Upper lobe of right lung (tissue), 1 donor: ENCODE data around the gene PEX5. TPM values are rescaled to one million over a fixed set of nuclear protein-coding genes. Genes with fewer than 3 reads are reported as not detected.

Source experiments
- ATAC-seq: fragments of 200-7000 bp; cut with Tn5 transposase; one replicate; pipeline ENCODE4 v1.9.1; 2020; ENCODE audit warnings: mild to moderate bottlenecking, moderate library complexity
- DNase-seq: peaks from one replicate; pipeline ENCODE4 v3.0.0-alpha.2; 2020
- H3K27ac ChIP-seq: fragments of 200-600 bp; one replicate; pipeline ENCODE4 v1.8.0; 2022
- H3K27me3 ChIP-seq: fragments of 200-600 bp; one replicate; pipeline ENCODE4 v1.8.0; 2022; ENCODE audit warnings: mild to moderate bottlenecking
- H3K36me3 ChIP-seq: fragments of 200-600 bp; one replicate; pipeline ENCODE4 v1.8.0; 2022
- H3K4me1 ChIP-seq: fragments of 200-600 bp; one replicate; pipeline ENCODE4 v1.8.0; 2022
- H3K4me3 ChIP-seq: fragments of 200-600 bp; one replicate; pipeline ENCODE4 v1.8.0; 2022; ENCODE audit warnings: mild to moderate bottlenecking
- H3K9me3 ChIP-seq: fragments of 200-600 bp; one replicate; pipeline ENCODE4 v1.8.0; 2022
- CTCF ChIP-seq: fragments of 200-600 bp; IDR thresholded peaks from one replicate; pipeline ENCODE4 v1.8.0; 2022; ENCODE audit warnings: antibody characterized with exemption
- intact Hi-C: fragments of 100-400 bp; cut with DNase I; formaldehyde crosslinking; loops from one replicate; pipeline ENCODE4 v1.11.0; 2022
- total RNA-seq: library from RNA; stranded (reverse); fragmentation: NEBNext Ultra II Directional; extraction: Animal tissue kit (Norgen Biotek cat#: 25700); gene quantifications from one replicate; pipeline ENCODE4 v1.2.1, GENCODE V29; 2021
- donor health status: DM: no; HTN: yes; CAD: no; lungs with severe emphysema.

Gene PEX5
- total RNA-seq, 1 donor from 2014 or later = 46.7 TPM

- intact Hi-C loops = no loop called here
- H3K4me1 ChIP-seq = no peaks in the 10 kb centered on the region
- H3K36me3 ChIP-seq = peaks cover 4% of the 10 kb centered on the region
- no peak overlapping the region for H3K27ac ChIP-seq
- DNase-seq = no peak
- no peak for TF ChIP-seq CTCF
- no peak overlapping the region for H3K4me3 ChIP-seq
- no peak for ATAC-seq
- H3K27me3 ChIP-seq = no peaks in the 10 kb centered on the region
- H3K9me3 ChIP-seq = no peaks in the 10 kb centered on the region
Measured at GRCh38 chr12:7161327-7161726, 28.2 kb upstream of the PEX5 start.

GRCh38 chr12:7161811-7162210, 27.7 kb upstream of the PEX5 start:
- no peak for TF ChIP-seq CTCF
- Histone ChIP-seq H3K27me3 (no peaks in the 10 kb centered on the region), H3K4me1 (no peaks in the 10 kb centered on the region), H3K9me3 (no peaks in the 10 kb centered on the region), H3K27ac (no peak overlapping the region), H3K4me3 (no peak overlapping the region), H3K36me3 (peaks cover 4% of the 10 kb centered on the region)
- DNase-seq (no peak), ATAC-seq (peak; percentile 18)
- intact Hi-C loops = no loop called here

GRCh38 chr12:7162691-7163114, 26.8 kb upstream of the PEX5 start:
- Histone ChIP-seq H3K4me3 (no peak overlapping the region), H3K4me1 (no peaks in the 10 kb centered on the region), H3K27me3 (no peaks in the 10 kb centered on the region), H3K27ac (no peak overlapping the region), H3K9me3 (no peaks in the 10 kb centered on the region), H3K36me3 (peaks cover 4% of the 10 kb centered on the region)
- peak; percentile 53 for TF ChIP-seq CTCF
- ATAC-seq (peak; percentile 88), DNase-seq (peak; percentile 80)
- intact Hi-C loops = no loop called here

GRCh38 chr12:7169951-7170350, 19.5 kb upstream of the PEX5 start:
- no peaks in the 10 kb centered on the region for H3K9me3 ChIP-seq
- intact Hi-C loops = no loop called here
- ATAC-seq = no peak
- no peak for DNase-seq
- H3K27me3 ChIP-seq = no peaks in the 10 kb centered on the region
- TF ChIP-seq CTCF = no peak
- H3K4me3 ChIP-seq = no peak overlapping the region
- no peak overlapping the region for H3K27ac ChIP-seq
- no peaks in the 10 kb centered on the region for H3K4me1 ChIP-seq
- no peaks in the 10 kb centered on the region for H3K36me3 ChIP-seq

GRCh38 chr12:7171854-7172253, 17.6 kb upstream of the PEX5 start:
- no peak overlapping the region for H3K4me3 ChIP-seq
- ATAC-seq (no peak), DNase-seq (no peak)
- no peak for TF ChIP-seq CTCF
- no peaks in the 10 kb centered on the region for H3K36me3 ChIP-seq
- intact Hi-C loops = no loop called here
- H3K27me3 ChIP-seq = no peaks in the 10 kb centered on the region
- H3K4me1 ChIP-seq = no peaks in the 10 kb centered on the region
- no peak overlapping the region for H3K27ac ChIP-seq
- H3K9me3 ChIP-seq = no peaks in the 10 kb centered on the region

- DNase-seq (no peak), ATAC-seq (no peak)
- H3K27ac ChIP-seq = no peak overlapping the region
- no peaks in the 10 kb centered on the region for H3K9me3 ChIP-seq
- no peaks in the 10 kb centered on the region for H3K36me3 ChIP-seq
- TF ChIP-seq CTCF = no peak
- H3K4me1 ChIP-seq = no peaks in the 10 kb centered on the region
- intact Hi-C loops = no loop called here
- no peak overlapping the region for H3K4me3 ChIP-seq
- no peaks in the 10 kb centered on the region for H3K27me3 ChIP-seq
Measured at GRCh38 chr12:7175493-7175892, 14.0 kb upstream of the PEX5 start.
